Subcutaneous preadipocyte (primary cell): ENCODE results near the gene TSN. TPM values are rescaled to one million over a fixed set of nuclear protein-coding genes. Genes with fewer than 3 reads are reported as not detected.

Experiments used
- total RNA-seq: library from RNA; depleted of rRNA; stranded (reverse); fragments of >200 nt; gene quantifications from 2 replicates; pipeline ENCODE4 v1.2.3, GENCODE V29; 2012

TSN gene
- 35.3 and 47.3 TPM in 2 replicates for total RNA-seq

GRCh38 chr2:121755237-121756111 lies at the start of gene TSN:
Gene TSN, plus strand, starts transcription at chr2:121755651. Its CDS starts 129 bp downstream, at chr2:121755780.

GRCh38 chr2:121736462-121737336 lies 18.8 kb upstream of the TSN start, which contains the start of gene NIFK:
Gene NIFK, minus strand, starts transcription at chr2:121736875. Its CDS starts 25 bp downstream, at chr2:121736850.

Other genes with a start within 250 kb of the TSN start
- gene RNU4ATAC, start 224.8 kb upstream of the TSN start, total RNA-seq = under 0.01 TPM in 1 of 2 replicates, not detected in the other
- gene CLASP1, start 106.2 kb upstream of the TSN start, total RNA-seq = 40.1 and 47.1 TPM in 2 replicates
- 54.7 and 58.5 TPM in 2 replicates for gene NIFK, start 18.8 kb upstream of the TSN start, total RNA-seq